Measurements from ENCODE around the gene SEC63. TPM values are rescaled to one million over a fixed set of nuclear protein-coding genes. Genes with fewer than 3 reads are reported as not detected.
A peak's percentile ranks its signal among the peaks of the same experiment; 100 is the strongest.
"Not testable (repeated sequence)": the region's sequence is repeated elsewhere in the genome, so short reads cannot be mapped to it uniquely, and the experiment has no call there.

SEC63 gene
- total and polyA plus RNA-seq, 8 donors = 10.3 to 162 (median 29.7) TPM

GRCh38 chr6:107894809-107895396 is 63.1 kb downstream of the SEC63 start:
- H3K4me3 ChIP-seq = no peak overlapping the region
- no peaks in the 10 kb centered on the region for H3K27me3 ChIP-seq
- peaks cover 0 to 4% (median 0%) of the 10 kb centered on the region in 4 donors for H3K4me1 ChIP-seq
- H3K27ac ChIP-seq = peak overlapping the region; percentile 47 to 87 (median 67)
- no peaks in the 10 kb centered on the region for H3K9me3 ChIP-seq
- peak; percentile 57 to 79 for DNase-seq
- intact Hi-C loops (cut with DNase I; ENCODE audit: low total_unique reads) = no loop called here
- peaks cover 42 to 88% (median 84%) of the 10 kb centered on the region in 4 donors for H3K36me3 ChIP-seq
- peak in 2 of 3 donors; percentile 14 to 57 for TF ChIP-seq POLR2AphosphoS5 (IDR thresholded peaks at IDR 0.05)
- TF ChIP-seq CTCF (IDR thresholded peaks at IDR 0.05) = no peak

DNA sequence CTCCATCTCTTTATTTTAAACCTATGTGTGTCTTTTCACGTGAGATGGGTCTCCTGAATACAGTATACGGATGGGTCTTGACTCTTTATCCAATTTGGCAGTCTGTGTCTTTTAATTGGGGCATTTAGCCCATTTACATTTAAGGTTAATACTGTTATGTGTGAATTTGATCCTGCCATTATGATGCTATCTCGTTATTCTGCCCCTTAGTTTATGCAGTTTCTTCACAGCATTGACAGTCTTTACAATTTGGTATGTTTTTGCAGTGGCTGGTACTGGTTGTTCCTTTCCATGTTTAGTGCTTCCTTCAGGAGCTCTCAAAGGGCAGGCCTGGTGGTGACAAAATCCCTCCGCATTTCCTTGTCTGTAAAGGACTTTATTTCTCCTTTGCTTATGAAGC is 67.6 kb downstream of the SEC63 start:
- intact Hi-C loops (cut with DNase I; ENCODE audit: low total_unique reads); H3K4me1 ChIP-seq; H3K27me3 ChIP-seq; H3K9me3 ChIP-seq; H3K4me3 ChIP-seq; H3K27ac ChIP-seq; DNase-seq: not testable (repeated sequence)
- H3K36me3 ChIP-seq = peaks cover 29 to 55% (median 45%) of the 10 kb centered on the region in 4 donors
- WGBS, 5 donors = 96 to 99% (median 98%) methylated on average over 4 of the region's 4 CpGs

- DNase-seq; intact Hi-C loops (cut with DNase I; ENCODE audit: low total_unique reads); H3K4me3 ChIP-seq; H3K27ac ChIP-seq; H3K9me3 ChIP-seq; H3K4me1 ChIP-seq; H3K27me3 ChIP-seq: not testable (repeated sequence)
- peaks cover 7 to 50% (median 33%) of the 10 kb centered on the region in 4 donors for H3K36me3 ChIP-seq
- WGBS, 5 donors = 96 to 99% (median 97%) methylated on average over 5 of the region's 5 CpGs
These were observed 72.1 kb downstream of the SEC63 start for GRCh38 chr6:107885950-107886349.

GRCh38 chr6:107879941-107880340 is 78.1 kb downstream of the SEC63 start:
- DNase-seq = no peak
- 66 to 86% (median 84%) methylated on average over 3 of the region's 3 CpGs for WGBS, 5 donors
- intact Hi-C loops (cut with DNase I; ENCODE audit: low total_unique reads) = no loop called here
- peaks cover 34 to 92% (median 87%) of the 10 kb centered on the region in 4 donors for H3K36me3 ChIP-seq
- H3K27me3 ChIP-seq = no peaks in the 10 kb centered on the region
- H3K9me3 ChIP-seq = no peaks in the 10 kb centered on the region
- no peak overlapping the region for H3K27ac ChIP-seq
- TF ChIP-seq EP300 (IDR thresholded peaks at IDR 0.05) = no peak
- no peak overlapping the region for H3K4me3 ChIP-seq
- H3K4me1 ChIP-seq = peaks cover 0 to 7% (median 0%) of the 10 kb centered on the region in 4 donors

DNA sequence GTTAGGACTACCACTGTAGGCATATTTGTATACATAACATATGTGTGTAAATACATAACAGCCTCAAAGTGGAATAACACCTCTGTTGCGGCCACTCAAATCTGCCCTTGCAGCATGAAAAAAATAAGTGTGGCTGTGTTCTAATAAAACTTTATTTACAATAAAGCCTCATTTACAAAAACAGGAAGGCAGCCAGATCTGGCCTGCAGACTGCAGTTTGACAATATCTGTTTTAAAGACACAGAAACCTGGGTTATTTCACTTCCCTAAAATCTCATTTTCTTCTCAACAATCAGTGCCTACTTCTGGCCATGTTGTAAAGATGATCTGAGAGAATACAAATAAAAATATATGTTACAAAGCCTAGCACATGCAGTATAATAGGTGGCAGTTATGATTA is 80.0 kb downstream of the SEC63 start:
- Histone ChIP-seq H3K4me3 (no peak overlapping the region), H3K4me1 (peaks cover 0 to 7% (median 0%) of the 10 kb centered on the region in 4 donors), H3K36me3 (peaks cover 34 to 89% (median 88%) of the 10 kb centered on the region in 4 donors), H3K9me3 (no peaks in the 10 kb centered on the region), H3K27ac (no peak overlapping the region), H3K27me3 (no peaks in the 10 kb centered on the region)
- TF ChIP-seq POLR2AphosphoS5 (IDR thresholded peaks at IDR 0.05) = no peak
- TF ChIP-seq CTCF (IDR thresholded peaks at IDR 0.05) = no peak
- no peak for TF ChIP-seq POLR2A (IDR thresholded peaks at IDR 0.05)
- TF ChIP-seq EP300 (IDR thresholded peaks at IDR 0.05) = no peak
- intact Hi-C loops (cut with DNase I; ENCODE audit: low total_unique reads) = no loop called here
- DNase-seq = no peak
- WGBS, 5 donors = 95 to 100% (median 98%) methylated on average over 1 of the region's 1 CpG

DNA sequence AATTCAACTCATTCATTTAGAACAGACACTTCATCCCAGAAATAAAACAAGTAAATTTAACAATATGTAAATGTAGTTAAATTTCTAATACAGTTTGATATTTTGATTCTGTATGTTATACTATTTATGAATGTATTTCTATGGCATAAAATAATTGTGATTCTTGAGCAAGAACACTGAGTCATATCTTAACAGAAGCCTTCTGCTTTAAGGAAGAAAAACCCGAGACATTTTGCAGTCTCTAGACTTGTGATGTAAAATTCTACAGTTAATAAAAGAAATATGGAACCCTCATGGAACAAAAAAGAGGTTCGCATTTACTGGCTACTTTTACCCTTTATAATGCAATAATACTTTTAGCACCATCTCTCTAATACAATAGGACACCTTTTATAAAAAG is 86.0 kb downstream of the SEC63 start:
- Histone ChIP-seq H3K4me3 (no peak overlapping the region), H3K9me3 (no peaks in the 10 kb centered on the region), H3K27ac (no peak overlapping the region), H3K4me1 (peaks cover 0 to 8% (median 0%) of the 10 kb centered on the region in 4 donors), H3K27me3 (no peaks in the 10 kb centered on the region), H3K36me3 (peaks cover 15 to 74% (median 69%) of the 10 kb centered on the region in 4 donors)
- 90 to 98% (median 93%) methylated on average over 2 of the region's 2 CpGs for WGBS, 5 donors
- no peak for DNase-seq
- intact Hi-C loops (cut with DNase I; ENCODE audit: low total_unique reads) = no loop called here
- TF ChIP-seq CTCF (IDR thresholded peaks at IDR 0.05) = no peak
- no peak for TF ChIP-seq POLR2AphosphoS5 (IDR thresholded peaks at IDR 0.05)
- TF ChIP-seq EP300 (IDR thresholded peaks at IDR 0.05) = no peak
- TF ChIP-seq POLR2A (IDR thresholded peaks at IDR 0.05) = no peak

GRCh38 chr6:107871512-107871911 is 86.5 kb downstream of the SEC63 start:
- H3K4me1 ChIP-seq = peaks cover 0 to 11% (median 0%) of the 10 kb centered on the region in 4 donors
- 94 to 100% (median 97%) methylated on average over 1 of the region's 1 CpG for WGBS, 5 donors
- DNase-seq; H3K4me3 ChIP-seq; H3K27me3 ChIP-seq; H3K9me3 ChIP-seq; intact Hi-C loops (cut with DNase I; ENCODE audit: low total_unique reads); H3K27ac ChIP-seq: not testable (repeated sequence)
- H3K36me3 ChIP-seq = peaks cover 15 to 70% (median 65%) of the 10 kb centered on the region in 4 donors

All from stomach (tissue), 9 donors.